HT-29 (cell line): ENCODE results near the gene SYCE1. TPM values are rescaled to one million over a fixed set of nuclear protein-coding genes. Genes with fewer than 3 reads are reported as not detected.
A peak's percentile ranks its signal among the peaks of the same experiment; 100 is the strongest.
"Not testable (repeated sequence)": the region's sequence is repeated elsewhere in the genome, so short reads cannot be mapped to it uniquely, and the experiment has no call there.

Experiments used
- DNase-seq: peaks from one replicate; pipeline ENCODE4 v3.0.0-alpha.2; 2015; ENCODE audit warnings: low spot score
- total RNA-seq: library from RNA; depleted of rRNA; stranded (reverse); fragments of >200 nt; shearing (Covaris generic); gene quantifications from 2 replicates; pipeline ENCODE4 v1.2.3, GENCODE V29; 2014; rRNA removed

Gene SYCE1
- total RNA-seq: not detected in 2 replicates

- DNase-seq: no peak
Measured at GRCh38 chr10:133565441-133566294, at the start of gene SYCE1. TSS of gene SYCE1 (minus strand) at chr10:133565583. CDS start at chr10:133565529, 54 bp downstream.

- no peak for DNase-seq
Measured at GRCh38 chr10:133614830-133615580, 49.6 kb upstream of the SYCE1 start.

- DNase-seq: no peak
Measured at GRCh38 chr10:133613699-133614098, 48.3 kb upstream of the SYCE1 start.

GRCh38 chr10:133611079-133611478 lies 45.7 kb upstream of the SYCE1 start:
- no peak for DNase-seq

- DNase-seq: peak; percentile 5
Measured at GRCh38 chr10:133608855-133609254, 43.5 kb upstream of the SYCE1 start.

- DNase-seq: not testable (repeated sequence)
Measured at GRCh38 chr10:133603434-133603833, 38.1 kb upstream of the SYCE1 start.

GRCh38 chr10:133600657-133601056 lies 35.3 kb upstream of the SYCE1 start:
- DNase-seq: no peak

GRCh38 chr10:133599869-133600268 lies 34.5 kb upstream of the SYCE1 start:
- not testable (repeated sequence) for DNase-seq

GRCh38 chr10:133592716-133593115 lies 27.3 kb upstream of the SYCE1 start:
- no peak for DNase-seq

- no peak for DNase-seq
Measured at GRCh38 chr10:133590970-133591359, 25.6 kb upstream of the SYCE1 start.

- DNase-seq: no peak
Measured at GRCh38 chr10:133590226-133590969, 25.0 kb upstream of the SYCE1 start.

GRCh38 chr10:133577037-133577436 lies 11.7 kb upstream of the SYCE1 start:
- not testable (repeated sequence) for DNase-seq

- not testable (repeated sequence) for DNase-seq
Measured at GRCh38 chr10:133573460-133573859, 8.1 kb upstream of the SYCE1 start.

GRCh38 chr10:133572055-133572454 lies 6.7 kb upstream of the SYCE1 start:
- DNase-seq: not testable (repeated sequence)

- not testable (repeated sequence) for DNase-seq
Measured at GRCh38 chr10:133569801-133570200, 4.4 kb upstream of the SYCE1 start.

- DNase-seq: not testable (repeated sequence)
Measured at GRCh38 chr10:133568831-133569527, 3.6 kb upstream of the SYCE1 start.

GRCh38 chr10:133568287-133568614 lies 2.9 kb upstream of the SYCE1 start:
- no peak for DNase-seq

- no peak for DNase-seq
Measured at GRCh38 chr10:133567609-133568286, 2.4 kb upstream of the SYCE1 start.

- no peak for DNase-seq
Measured at GRCh38 chr10:133567119-133567518, 1.7 kb upstream of the SYCE1 start.

GRCh38 chr10:133564816-133565215 lies 567 bp downstream of the SYCE1 start:
- DNase-seq: no peak

- no peak for DNase-seq
Measured at GRCh38 chr10:133559216-133559615, 6.2 kb downstream of the SYCE1 start.
